Gastroesophageal sphincter (tissue), 3 donors: Measurements from ENCODE around the gene ANGEL2.

Experiments used
- CTCF ChIP-seq, 4 experiments: fragments of 200-600 bp in 2 of 4; fragments of 450-650 bp in 2 of 4; sonication (generic) in 1 of 4; IDR thresholded peaks; one replicate each; pipeline ENCODE4 v1.5.1; 2017 to 2019; ENCODE audit warnings: antibody characterized with exemption in 4 of 4, mild to moderate bottlenecking in 2 of 4, moderate library complexity in 2 of 4
- EP300 ChIP-seq: sonication (generic); formaldehyde crosslinking; IDR thresholded peaks from one replicate; pipeline ENCODE4 v1.6.1; 2017; ENCODE audit warnings: antibody characterized with exemption, mild to moderate bottlenecking
- POLR2A ChIP-seq, 2 donors: fragments of 450-650 bp; IDR thresholded peaks; one replicate each; pipeline ENCODE4 v1.6.1; 2017; ENCODE audit warnings: antibody characterized with exemption in 2 of 2, mild to moderate bottlenecking in 2 of 2, moderate library complexity in 1 of 2
- POLR2AphosphoS5 ChIP-seq: sonication (generic); formaldehyde crosslinking; IDR thresholded peaks from one replicate; pipeline ENCODE4 v1.6.1; 2017; ENCODE audit warnings: antibody characterized with exemption

GRCh38 chr1:212980123-212980785 lies 35.4 kb downstream of the ANGEL2 start:
- TF ChIP-seq CTCF (IDR thresholded peaks at IDR 0.05) (no peak), POLR2A (IDR thresholded peaks at IDR 0.05) (no peak), EP300 (no peak), POLR2AphosphoS5 (no peak)
